HG03457 (cell line): ENCODE measurements around the gene WNT7B.

Source experiments
- ATAC-seq: cut with Tn5 transposase; IDR thresholded peaks from one replicate; pipeline ENCODE4 v1.9.1; 2021; ENCODE audit warnings: moderate number of reproducible peaks; ENCODE audit not compliant: unreplicated experiment

WNT7B gene

DNA sequence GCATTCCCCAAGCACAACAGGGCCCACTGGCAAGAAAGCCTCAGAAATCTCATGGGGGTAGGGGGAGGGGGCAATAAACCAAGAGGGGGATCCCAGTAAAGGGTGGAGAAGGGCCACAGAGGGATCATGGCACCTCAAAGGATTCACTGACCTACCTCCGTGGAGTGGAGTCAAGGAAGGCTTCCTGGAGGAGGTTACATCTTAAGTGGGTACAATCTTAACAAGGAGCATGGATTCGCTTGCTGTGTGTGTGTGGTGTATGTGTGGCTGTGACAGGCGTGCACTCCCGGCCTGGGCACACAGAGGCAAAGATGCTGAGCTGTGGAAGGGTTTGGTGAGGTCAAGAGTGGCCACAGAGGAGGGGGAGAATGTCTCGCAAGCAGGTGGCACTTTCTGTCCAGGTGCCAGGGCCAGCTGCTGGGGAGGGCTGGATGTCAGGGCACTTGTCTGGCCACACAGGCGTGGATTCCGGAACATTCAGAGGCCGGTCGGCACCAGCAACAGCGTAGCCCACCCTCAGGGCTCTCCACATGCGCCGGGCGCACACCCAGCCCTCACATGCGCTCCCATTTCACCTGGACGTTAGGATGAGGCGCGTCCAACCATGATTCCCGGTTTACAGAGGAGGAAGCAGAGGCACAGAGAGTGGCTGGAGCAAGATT, 43.3 kb downstream of the WNT7B start:
- ATAC-seq: no peak

DNA sequence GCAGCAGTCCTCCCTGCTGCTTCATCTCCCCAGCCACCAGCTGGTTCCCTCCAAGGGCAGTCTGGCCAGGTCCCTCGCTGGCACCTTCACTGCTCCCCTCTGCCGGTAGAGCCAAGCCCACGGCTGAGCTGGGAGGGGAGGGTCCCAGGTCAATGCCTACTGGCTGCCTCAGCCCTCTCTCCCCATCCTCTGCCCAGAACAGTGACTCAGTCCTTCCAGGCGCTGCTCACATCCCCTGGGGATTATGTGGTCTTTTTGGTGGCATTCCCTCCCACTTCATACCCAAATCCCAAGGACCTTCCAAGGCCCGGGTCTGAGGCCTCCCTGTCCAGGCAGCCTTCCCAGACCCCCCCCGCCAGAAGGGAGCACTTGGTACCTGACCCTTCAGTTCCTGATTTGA, 44.9 kb downstream of the WNT7B start:
- ATAC-seq: no peak

DNA sequence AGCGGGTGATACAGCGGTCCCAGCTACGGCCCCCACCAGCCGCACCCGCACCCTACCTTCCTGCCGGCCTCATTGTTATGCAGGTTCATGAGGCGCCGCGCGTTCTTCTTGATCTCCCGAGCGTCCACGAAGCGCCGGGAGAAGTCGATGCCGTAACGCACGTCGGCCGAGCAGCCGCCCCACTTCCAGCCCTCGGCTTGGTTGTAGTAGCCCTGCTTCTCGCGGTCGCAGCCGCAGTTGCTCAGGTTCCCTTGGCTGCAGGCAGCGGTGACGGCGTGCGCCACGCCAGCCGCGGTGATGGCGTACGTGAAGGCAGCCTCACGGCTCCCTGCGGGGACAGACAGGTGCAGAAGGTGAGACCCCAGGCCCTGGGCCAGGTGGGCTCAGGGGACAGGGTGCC, 45.9 kb downstream of the WNT7B start:
- ATAC-seq: no peak

DNA sequence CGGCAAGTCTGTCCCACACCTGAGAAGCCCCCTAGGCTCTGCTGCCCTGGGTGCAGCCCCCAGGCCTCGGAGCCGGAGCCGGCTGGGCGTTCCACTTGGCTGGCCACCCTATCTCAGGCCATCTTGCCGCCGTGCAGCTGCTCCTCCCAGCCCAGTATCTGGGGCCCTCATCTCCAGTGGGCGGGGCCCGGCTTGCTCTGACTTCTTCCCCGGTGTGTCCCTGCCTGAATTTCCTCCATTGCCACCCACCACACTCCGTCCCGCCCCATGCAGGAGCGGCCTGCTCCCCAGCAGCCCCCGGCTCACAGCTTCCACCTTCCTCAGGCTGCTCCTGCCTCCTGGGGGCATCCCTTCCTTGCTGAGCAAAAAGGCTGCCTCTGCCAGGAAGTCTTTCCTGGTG, 46.6 kb downstream of the WNT7B start:
- no peak for ATAC-seq

DNA sequence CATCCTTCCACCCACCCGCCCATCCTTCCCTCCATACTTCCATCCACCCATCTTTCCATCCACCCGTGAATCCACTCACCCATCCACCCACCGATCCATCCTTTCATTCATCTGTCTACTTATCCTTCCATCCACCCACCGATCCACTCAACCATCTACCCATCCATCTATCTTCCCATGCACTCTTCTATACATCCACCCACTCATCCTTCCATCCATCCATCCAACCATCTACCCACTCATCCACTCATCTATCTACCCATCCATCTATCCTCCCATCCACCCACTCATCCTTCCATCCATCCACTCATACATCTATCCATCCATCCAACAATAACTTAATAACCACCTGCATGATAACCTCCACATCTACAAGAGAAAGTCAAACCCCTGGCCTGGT, 47.3 kb downstream of the WNT7B start:
- no peak for ATAC-seq

DNA sequence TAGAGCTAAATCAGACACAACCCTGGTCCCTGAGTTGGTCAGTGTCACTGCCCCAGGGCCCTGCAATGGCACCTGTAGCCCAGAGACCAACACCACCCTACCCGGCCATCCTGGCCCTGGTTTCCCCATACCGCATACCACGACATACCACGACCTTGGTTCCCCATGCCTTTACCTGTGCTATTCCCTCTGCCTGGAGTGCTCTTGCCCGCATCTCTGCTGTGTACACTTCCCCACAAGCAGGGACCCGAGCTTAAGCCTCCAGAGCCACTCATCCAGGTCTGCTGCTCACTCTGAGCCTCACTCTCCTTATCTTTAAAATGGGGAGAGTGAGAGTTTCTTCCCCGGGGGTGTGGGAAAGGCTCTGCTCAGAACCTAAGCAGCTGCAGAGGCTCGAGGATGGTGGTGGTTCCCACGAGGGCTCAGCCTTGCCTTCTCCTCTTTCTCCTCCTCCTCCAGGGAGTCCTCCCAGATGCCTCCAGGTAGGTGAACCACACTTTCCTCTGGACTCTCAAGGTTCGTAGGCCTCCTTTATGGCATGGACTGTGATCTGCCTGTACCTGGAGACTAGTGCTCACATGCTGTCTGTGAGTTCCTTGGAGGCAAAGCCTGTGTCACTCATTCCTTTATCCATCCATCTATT, 48.1 kb downstream of the WNT7B start:
- ATAC-seq: no peak

DNA sequence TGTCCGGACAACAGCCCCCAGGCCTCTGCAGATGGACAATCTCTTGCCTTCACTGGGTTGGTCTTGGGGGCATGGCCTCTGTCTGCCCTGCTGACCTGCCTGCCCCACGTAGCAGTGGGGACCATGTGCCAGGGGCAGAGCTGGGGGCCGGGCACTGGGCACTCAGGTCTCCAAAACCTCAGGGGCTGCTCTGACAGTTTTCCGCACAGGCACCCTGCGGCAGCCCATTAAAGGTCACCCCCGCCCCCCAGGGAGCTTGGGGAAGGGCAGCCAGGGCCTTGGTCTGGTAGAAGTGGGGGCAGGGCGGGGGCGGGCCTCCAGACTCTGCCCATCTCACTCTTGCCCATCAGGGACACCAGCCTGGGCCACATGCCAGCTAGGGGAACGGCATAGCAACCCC, 49.9 kb downstream of the WNT7B start:
- no peak for ATAC-seq

DNA sequence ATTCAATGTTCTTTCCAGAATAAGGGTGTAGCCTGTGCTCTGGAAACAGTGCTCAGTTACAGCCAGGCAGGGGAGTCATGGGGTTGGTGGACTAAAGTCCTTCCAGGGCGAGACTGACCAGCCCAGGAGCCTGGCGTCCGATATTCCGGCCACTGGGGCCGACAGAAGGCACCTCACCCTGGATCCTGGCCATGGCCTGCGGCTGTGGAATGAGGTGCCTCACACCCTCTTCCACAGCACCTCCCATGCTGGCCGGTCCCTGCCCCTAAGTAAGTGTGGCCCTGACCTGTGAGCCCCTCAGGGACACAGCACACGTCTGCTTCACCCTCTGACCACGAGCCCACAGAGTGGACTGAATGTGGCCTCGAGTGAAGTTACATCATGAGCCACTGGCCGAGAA, 50.5 kb downstream of the WNT7B start:
- ATAC-seq: no peak

DNA sequence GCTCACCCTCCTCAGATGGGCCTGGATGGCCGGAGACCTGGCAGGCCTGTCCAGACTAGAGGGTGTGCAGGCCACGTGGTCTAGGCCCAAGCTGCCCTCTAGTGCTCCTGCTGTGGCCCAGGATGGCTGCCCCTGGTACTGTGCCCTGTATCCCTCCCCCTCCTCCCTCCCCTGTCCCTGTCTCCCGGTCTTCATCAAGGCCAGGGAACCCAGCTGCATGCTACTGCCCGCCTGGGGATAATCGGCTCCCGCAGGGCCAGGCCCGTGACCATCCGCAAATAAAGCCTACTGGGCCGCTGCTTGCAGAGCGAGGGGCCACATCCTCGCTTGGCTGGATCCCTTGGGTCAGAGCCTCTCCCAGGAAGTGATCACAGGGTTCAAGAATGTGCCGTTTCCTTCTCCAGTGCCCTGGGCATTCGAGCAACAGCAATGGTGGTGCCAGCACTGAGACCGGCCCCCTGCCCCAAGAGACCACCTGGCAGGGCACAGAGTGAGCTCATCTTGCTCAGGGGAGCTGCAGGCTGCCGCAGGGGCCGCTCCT, 51.1 kb downstream of the WNT7B start:
- ATAC-seq: no peak

DNA sequence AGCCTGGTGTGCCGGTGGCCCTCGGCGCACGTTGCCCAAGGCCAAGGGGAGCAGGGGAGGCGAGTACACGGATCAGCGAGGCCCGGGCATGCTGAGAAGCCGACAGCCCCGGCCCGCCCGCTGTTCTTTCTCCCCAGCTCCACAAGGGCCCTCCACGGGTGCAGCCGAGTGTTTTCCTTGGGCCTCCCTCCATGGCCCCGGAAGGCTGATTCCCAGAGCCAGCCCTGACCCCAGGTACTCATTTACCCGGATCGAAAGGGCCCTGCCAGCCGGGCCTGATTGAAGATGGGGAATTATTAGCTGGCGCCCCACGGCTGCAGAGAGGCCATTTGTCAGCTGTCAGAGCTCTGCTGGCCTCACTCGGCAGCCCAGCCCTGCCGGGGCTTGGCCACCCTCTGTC, 53.1 kb downstream of the WNT7B start:
- no peak for ATAC-seq

DNA sequence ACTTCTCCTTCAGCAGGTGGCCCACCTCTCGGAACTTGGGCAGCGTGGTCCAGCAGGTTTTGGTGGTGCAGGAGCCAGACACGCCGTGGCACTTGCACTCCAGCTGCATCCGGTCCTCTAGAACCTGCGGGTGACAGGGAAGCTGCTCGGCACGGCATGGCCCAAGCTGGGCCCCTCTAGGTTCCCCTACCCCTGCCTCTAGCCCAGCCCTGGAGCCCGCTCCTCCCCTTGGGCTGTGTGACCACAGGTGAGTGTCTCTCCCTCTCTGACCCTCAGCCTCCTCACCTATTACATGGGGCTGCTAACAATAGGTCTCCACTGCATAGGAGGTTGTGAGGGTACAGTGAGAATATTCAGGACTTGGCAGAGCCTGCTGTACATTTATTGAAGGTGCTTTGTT, 53.8 kb downstream of the WNT7B start:
- ATAC-seq: no peak

DNA sequence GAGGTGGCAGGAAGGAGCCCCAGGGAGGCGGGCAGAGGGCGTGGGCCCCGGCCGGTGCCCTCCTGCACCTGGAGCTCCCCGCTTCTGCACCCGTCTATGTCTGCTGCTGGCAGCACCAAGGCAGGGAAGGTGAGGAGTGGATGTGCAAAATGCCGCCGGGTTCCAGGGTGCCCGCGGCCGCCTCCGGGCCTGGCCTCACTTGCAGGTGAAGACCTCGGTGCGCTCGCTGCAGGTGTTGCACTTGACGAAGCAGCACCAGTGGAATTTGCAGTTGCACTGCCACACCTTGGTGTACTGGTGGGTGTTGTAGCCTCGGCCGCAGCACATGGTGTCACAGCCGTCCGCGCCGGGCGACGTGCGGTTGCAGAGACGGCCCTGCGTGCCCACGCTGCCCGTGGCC, 54.3 kb downstream of the WNT7B start:
- ATAC-seq: no peak

DNA sequence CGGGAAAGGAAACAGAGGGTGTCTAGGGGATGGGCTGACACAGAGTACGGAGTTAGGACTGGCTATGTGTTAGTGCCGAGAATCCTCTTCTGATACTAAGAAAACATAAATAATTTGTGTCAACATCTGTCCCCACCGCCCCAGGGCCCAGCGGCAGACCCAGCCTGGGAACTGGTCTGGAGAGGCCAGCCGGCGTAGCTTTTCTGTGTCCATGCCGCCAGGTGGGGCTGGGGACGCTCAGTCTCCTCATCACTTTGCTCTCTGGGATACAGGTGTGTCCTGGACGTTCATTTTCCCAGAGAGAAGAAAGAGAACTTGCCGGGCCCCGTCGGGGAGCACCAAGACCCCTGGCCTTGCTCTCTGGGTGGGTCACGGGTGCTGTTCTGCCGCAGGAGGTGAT, 54.7 kb downstream of the WNT7B start:
- no peak for ATAC-seq

DNA sequence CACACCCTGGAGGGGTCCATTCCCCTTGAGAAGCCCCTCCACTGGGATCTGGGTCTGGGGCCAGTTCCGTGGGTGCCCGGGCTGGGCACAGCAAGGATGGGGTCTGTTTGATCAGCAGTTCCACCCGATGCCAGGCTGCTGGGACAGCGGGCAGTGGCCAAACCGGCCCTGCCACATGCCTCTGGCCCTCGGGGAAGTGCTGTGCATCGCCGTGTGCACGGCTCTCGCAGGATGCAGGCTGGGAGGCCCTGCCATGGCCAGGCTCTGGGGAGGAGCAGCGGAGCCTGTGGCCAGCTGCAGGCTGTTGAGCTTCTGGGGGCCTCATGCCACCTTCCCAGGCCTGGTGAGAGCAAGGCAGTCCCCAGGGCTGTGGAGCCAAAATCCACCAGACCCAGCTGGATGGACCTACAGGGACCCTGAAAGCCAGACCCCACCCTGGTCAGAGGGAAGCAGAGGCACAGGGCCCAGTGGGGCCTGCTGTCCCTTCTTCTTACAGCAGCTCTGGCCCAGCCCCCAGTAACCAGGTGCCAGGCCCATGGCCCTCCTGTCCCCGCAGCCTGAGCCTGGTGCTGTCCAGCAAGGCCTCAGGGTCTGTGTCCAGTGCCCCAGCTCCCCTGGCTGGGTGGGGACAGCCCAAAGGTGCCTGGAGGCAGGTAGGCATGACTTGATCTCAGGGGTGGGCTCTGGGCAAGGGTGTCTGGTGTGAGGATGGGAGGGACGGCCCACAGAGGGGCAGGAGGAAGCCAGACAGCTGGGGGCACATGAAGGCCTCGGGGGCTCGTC, 57.3 kb downstream of the WNT7B start:
- ATAC-seq: no peak

DNA sequence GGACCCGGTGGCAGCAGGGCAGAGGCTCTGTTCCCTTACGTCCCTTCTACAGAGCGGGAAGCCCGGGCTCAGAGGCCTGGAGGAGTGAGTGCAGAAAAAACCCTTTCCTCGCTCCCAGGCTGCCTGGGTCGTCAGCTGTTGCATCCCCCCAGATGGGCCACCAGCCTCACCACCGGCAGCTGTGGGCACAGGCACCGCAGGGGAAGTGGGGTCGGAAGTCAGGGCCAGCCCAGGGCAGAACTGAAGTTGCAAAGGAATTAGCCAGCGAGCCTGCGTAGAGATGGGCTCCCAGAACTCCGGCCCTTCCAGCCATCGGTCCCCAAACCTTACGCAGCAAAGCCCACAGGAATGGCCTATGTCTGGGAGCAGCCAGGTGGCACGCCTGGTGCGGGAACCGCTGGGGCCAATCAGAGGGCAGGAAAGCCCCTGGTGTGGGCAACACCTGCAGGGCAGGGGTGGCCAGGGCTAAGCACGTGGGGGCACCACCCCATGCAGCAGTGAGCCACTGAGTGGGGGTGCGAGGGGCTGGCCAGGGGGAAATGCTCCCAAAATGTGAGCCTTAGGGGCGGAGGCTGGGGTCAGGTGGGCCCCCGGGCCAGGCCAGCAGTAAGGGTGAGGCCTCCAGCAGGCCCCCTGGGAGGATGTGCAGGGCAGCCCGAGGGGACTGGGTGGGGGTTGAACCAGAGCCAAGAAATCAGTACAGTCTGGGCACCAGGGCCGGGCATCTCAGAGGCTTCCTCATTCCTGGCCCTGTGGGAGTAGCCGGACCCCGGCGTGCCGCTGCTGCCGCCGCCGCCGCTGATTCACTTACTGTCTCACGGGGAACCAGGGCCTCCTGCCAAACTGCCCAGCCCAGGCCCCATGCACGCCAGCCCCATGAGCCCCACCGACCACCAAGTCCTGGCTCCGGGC, 58.2 kb downstream of the WNT7B start:
- no peak for ATAC-seq

DNA sequence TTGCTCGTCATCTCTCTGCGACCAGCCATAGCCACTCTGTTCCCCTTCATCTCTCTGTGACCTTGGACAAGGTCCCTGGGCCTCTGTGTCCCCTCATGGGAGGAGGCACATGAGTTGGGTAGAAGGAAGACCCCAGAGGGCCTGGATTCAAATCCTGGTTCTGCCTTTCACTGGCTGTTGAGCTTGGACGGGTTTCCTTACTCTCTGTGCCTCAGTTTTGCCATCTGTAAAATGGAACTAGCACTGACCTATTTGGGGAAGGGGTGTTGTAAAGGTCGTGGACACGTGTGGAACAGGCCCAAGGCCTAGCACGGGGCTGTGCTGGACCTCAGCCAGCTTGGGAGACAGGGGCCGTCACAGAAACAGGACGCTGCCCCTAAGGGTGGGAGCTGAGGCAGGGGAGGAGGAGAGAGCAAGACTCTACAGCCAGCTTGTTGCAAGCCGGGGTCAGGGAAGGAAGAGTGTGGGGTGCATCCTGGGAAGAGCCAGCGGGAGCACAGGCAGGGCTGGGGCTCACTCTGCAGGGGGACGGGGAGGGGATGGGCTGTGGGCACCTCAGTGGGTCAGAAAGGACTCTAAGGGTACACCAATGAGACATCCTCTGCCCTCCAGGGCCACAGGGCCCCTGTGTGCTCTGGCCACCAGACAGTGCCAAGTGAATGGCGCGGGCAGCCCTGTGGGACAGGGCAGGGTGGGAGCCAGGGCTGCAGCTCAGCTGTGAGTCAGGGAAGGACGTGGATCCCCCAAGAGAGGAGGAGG, 59.1 kb downstream of the WNT7B start:
- ATAC-seq: no peak

DNA sequence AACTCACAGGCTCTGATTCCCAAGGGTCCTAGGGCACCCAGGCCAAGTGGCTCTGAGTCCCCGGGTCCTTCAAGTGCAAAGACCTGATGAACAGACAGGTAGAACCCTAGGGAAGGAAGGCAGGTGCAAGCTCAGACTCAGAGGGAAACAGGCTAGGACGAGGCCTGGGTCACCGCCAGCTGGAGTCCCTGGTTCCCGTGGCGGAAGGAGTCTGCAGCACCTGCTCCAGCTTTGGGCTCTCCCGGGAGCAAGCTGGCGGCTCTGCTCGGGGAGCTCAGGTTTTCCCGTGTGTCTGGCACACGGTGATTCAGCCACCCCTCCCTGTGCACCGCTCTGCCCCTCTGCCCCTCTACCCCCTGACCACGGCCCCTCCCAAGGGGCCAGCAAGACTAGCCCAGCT, 59.8 kb downstream of the WNT7B start:
- ATAC-seq: no peak

DNA sequence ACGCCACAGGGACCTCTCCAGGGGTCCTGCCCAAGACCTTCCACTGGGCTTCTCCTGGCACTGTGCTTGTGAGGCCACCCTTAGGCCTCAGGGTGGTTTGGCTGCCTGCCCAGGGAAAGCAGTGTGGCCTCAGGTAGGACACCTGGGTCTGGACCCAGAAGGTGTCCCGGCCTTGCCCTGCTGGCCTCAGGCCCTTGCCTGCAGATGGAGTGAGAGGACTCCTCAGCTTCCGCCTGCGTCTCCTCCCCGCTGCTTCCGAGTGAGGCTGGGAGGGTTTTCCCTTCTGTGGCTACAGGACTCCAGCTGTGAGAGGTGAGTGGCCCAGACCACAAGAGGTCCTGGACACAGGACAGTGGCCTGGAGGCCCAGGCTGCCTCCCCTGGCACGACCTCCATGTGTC, 60.4 kb downstream of the WNT7B start:
- no peak for ATAC-seq

DNA sequence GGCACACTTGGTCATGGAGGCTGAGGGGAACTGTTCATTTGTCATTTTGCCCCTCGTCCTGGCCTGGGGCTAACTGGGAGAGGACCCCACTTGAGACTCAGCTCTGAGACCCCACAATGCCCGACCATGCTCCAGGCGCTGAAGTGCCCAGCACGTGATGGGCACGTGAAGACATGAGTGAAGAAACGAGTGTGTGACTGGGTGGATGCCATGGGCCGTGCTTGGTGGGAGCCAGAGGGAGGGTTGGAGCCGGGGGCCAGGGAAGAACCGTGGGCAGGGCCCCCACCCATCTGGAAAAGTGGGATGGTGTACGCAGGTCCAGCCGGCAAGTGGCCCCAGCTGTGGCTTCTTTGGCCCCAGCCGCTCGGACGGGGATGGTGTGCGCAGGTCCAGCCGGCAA, 61.1 kb downstream of the WNT7B start:
- no peak for ATAC-seq

DNA sequence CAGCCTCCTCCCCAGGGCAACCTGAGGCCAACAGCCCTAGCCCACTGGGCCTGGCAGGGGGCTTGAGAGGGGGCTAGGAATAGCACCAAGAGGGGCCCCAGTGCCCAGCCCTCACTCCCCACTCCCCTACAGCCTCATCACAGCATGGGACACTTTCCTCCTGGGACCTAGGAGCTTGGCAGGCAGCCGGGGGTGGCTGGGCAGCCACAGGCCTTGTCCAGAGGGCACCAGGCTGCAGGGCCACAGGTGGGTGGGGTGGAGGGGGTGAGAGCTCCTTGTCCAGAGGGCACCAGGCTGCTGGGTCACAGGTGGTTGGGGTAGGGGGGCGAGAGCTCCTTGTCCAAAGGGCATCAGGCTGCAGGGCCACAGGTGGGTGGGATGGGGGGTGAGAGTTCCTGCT, 61.8 kb downstream of the WNT7B start:
- ATAC-seq: no peak
